ENCODE measurements around the gene GALNT9.
"Not testable (repeated sequence)": the region's sequence is repeated elsewhere in the genome, so short reads cannot be mapped to it uniquely, and the experiment has no call there.

The GALNT9 gene

DNA sequence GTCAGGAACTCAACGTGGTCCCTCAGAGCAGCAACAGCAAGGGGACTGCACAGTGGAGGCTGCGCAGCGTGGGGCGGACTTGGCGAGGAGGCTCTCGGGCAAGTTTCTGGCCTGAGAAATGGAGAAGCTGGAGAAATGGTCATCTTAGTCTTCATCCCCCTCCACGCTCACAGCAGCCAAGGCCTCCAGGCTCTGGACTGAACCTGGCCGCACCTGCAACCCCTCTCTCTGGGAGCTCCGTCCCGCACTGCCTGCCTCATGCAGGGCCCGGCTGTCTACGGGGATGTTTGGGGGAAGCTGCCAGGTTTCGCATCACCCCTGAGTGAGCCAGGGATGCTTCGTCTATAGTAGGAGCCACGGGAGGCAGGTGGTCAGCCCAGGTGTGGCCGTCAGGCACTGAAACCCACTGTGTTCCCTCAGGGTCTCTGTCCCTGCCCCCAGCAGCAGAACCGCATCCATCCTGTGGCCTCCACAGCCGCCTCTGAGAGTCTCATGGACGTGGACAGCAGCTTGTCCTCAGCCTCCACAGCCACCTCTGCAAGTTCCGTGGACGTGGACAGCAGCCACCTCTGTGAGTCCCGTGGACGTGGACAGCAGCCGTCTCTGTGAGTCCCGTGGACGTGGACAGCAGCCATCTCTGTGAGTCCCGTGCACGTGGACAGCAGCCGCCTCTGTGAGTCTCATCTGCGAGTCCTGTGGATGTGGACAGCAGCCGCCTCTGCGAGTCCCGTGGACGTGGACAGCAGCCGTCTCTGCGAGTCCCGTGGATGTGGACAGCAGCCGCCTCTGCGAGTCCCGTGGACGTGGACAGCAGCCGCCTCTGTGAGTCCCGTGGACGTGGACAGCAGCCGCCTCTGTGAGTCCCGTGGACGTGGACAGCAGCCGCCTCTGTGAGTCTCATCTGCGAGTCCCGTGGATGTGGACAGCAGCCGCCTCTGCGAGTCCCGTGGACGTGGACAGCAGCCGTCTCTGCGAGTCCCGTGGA, 29.1 kb upstream of the GALNT9 start:
- DNase-seq: not testable (repeated sequence)

- no peak for DNase-seq
Observed at GRCh38 chr12:132357623-132358186, 28.3 kb upstream of the GALNT9 start.

- DNase-seq: no peak
Observed at GRCh38 chr12:132356691-132357622, 27.6 kb upstream of the GALNT9 start.

- no peak for DNase-seq
Observed at GRCh38 chr12:132355742-132356681, 26.6 kb upstream of the GALNT9 start.

DNA sequence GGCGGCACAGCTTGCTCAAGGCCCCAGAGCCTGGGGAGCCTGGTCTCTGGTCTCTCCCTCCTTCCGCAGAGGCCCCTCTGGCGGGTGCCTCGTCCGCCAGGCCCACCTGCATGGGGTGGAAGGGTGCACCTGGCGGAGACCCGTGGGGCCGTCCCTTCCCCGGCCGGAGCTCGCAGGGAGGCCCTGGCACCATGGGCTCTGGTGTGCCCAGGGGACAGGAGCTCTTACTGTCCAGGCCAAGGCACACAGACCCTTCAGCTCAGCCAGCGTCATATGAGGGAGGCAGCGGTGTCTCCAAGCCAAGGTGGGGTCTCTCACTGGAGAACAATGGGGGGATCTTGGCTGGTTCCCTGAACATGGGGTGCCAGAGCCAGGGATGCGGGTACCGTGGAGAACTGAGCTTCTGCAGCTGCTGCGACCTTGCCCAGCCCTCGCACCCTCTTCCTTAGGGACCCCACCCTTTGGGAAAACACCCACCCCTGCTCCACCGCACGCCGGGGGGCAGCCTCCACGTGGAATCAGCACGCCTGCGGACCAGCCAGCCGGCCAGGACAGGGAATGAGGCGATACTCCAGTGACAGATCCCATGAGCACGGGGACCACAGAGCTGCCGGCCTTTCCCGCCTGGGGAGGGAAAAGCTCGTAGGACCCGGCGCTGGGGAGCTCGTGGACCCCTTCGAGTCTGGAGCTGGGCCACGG, 25.7 kb upstream of the GALNT9 start:
- DNase-seq: no peak

DNA sequence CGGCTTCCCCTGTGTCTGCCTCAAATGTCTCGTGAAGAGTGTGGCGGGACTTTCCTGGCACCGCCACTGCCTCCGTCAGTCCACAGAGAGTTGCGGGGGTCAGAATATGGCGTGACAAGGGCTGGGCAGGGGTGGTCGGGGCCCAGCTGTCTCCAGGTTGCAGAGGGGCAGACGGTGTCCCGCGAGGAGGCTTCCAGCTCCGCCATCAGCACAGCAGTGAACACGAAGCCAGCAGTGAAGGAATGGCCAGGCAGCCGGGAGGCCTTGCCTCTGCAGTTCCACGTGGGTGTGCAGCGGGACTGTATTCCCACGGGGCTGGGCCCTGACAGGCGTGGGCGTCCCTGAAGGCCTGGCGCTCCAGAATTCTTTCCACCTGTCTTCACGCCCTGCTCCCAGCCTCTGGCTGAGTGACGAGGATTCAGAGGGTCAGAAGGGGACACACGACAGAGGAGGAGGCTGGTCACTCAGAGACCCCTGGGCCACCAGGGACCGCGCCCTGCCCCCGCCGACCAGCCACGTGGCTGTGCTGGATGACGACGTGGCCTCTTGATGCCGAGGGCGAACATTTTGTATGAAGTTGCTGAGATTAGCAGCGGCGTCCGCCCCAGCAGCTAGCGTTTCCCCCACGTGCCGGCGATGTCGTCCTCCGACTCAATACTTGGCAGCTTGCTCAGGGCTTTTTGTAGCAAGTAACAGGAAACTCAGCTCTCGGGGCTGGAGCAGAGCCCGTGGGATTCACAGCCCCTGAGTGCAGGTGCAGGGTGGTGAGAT, 25.0 kb upstream of the GALNT9 start:
- no peak for DNase-seq

DNA sequence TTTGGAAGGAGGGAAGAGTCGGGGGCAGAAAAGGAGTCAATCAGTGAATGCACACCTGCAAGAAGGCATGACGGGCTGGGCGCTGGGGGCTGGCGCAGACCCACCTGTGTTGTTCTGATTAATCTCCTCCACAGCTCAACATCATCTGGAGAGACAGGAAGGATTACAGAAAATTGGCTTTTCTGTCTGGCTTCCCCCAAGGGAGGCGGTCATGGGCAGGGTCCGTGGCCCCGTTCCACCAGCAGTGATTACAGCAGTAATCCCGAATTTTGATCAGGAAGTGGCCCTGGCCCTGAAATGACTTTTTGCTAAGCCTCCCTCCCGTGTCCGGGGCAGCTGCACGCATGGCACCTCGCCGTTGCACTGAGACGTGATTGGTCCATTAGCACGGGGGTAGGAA, 24.4 kb upstream of the GALNT9 start:
- no peak for DNase-seq

DNA sequence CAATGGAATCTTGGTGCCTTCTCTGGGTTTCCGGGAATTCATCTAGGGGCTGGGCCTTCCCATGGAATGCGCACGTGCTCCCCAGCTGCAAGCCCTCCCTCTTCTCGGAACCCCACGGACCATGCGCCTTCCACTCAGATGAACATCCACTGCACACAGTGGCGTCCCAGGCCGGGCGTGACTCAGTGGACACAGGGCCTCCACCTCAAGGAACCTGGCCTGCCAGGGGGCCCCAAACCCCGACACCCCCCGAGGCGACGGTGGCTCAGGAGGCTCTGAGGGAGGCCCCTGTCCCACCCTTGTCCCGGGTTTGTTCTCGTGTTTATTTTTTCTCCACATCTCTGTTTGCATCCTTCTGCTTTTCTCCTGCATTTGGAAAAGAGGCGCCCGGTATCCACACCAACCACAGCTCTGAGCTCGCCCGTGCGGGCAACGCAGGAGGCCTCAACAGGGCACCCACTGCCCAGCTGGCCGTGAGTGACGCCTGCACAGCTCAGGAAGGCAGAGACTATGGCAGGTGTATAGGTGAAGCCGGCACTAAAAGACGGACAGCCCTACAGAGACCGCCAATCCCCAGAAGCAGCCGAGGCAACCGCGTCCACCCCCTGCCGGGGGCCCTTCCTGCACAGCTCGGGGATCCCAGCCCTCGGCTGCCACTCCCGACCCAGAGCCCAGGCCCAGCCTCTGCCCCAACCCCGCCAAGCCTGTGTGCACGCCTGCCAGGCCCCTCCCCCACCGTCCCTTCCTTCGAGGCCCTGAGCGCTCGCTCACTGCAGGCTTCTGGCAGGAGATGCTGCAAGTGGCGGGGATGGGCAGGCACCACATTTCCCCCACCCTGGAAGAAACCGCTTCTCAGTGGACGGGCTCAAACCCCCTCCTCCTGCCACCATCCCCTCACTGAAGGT, 23.8 kb upstream of the GALNT9 start:
- DNase-seq: no peak

DNA sequence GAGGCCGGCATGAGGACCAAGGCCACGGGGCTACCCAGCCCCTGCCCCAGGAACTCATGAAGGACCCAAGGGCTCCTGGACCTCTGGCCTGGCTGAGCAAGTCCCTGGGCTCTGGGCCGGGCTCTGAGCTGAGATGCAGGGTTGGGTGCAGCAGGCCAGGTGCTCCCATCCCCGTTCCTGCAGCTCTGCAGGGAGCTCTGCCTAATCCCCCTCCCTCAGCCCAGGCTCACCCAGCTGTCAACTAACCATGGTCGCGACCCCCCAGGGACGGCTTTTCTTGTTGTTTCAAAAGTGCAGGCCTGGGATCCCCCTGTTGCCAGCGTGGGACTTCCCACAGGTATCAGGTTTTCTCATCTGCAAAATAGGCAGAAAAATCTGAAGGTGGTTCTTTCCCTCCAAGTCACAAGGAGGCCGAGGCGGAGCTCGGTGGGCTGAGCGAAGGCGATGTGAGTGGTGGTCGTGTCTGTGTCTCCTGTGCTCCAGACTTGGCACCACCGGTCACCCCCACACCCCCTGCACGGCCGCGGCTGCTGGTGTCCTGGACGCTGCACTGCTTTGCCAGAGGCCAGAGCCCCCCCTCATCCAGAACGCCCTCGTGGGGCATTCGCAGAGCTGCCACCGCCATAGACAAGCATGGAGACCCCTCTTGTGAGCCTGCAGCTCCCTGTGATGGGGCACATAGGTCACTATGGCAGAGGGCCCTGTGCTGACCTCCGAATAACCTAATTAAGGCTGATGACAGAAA, 22.5 kb upstream of the GALNT9 start:
- no peak for DNase-seq

DNA sequence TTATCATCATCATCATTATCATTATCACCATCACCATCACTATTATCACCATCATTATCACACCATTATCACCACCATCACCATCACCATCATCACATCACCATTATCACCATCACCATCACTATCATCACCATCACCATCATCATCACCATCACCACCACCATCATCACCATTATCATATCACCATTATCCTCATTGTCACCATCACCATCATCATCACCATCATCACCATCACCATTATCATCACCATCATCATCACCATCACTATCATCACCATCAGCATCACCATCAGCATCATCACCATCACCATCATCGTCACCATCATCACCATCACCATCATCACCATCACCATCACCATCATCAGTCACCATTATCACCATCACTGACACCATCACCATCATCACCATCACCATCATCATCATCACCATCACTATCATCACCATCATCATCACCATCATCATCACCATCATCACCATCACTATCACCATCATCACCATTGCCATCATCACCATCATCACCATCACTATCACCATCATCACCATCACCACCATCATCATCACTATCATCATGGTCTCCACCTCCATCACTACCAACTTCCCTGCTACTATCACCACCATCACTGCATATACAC, 20.2 kb upstream of the GALNT9 start:
- DNase-seq: no peak

- no peak for DNase-seq
Observed at GRCh38 chr12:132348176-132348575, 18.8 kb upstream of the GALNT9 start.

- DNase-seq: no peak
Observed at GRCh38 chr12:132347176-132347855, 17.9 kb upstream of the GALNT9 start.

DNA sequence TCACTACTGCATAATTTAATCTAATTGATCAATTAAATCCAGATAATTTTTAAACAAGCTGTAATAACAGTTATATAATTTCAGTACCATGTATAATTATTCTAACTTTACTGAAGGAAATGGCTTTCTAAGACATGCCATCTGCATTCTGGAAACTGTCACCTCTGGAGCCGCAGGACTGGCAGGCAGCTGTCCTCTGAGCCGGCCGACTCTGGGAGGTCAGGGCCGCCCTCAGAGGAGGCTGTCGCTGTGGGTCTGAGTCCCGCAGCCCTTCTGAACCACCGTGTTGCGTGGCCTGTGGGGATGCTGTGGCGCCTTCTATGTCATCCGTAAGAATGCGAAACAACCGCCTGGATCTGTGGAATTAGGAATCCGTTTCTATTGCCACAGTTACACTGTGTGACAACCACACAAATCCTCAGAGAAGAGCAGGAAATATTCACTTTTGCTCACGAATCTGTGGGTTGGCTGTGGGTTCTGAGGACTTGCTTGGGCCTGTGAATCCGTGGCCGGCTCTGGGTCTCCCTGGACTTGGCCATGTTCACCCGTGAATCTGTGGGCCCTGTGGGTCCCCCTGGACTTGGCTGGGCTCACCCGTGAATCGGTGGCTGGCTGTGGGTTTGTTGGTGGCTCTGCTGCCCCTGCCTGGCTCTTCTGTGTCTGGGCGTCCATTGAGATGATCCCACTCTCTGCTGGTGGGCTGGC, 17.2 kb upstream of the GALNT9 start:
- DNase-seq: no peak

GRCh38 chr12:132345561-132346200, 16.3 kb upstream of the GALNT9 start:
- no peak for DNase-seq

GRCh38 chr12:132345126-132345525, 15.7 kb upstream of the GALNT9 start:
- no peak for DNase-seq

DNA sequence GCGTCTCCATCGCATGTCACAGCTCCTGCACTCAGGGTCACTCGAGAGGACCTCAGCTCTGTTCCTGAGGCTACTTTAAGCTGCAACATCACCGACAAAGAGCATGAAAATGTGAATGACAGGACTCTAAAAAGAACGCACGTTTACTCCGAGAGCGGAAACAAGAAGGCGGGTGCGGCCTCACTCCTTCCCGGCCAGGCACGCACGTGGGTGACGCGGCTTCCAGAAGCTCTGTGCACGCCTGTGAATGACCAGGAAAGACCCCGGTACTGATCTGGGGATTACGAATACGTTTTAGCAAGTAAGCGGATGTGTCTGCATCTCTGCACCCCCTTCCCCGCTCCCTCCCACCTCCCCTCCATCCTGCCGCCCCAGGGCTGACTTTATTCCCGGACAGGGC, 15.2 kb upstream of the GALNT9 start:
- DNase-seq: no peak
